Stimulated activated CD8-positive, alpha-beta memory T cell treated with anti-CD3 and anti-CD28 coated beads, Interleukin-15, amount 100 ng/mL, for 24 hours (primary cell): ENCODE measurements around the gene PLCD1.
A peak's percentile ranks its signal among the peaks of the same experiment; 100 is the strongest.
"Not testable (repeated sequence)": the region's sequence is repeated elsewhere in the genome, so short reads cannot be mapped to it uniquely, and the experiment has no call there.

Source experiments
- DNase-seq: peaks from one replicate; pipeline ENCODE4 v3.0.0-alpha.2; 2020; ENCODE audit warnings: low read depth

PLCD1 gene

DNA sequence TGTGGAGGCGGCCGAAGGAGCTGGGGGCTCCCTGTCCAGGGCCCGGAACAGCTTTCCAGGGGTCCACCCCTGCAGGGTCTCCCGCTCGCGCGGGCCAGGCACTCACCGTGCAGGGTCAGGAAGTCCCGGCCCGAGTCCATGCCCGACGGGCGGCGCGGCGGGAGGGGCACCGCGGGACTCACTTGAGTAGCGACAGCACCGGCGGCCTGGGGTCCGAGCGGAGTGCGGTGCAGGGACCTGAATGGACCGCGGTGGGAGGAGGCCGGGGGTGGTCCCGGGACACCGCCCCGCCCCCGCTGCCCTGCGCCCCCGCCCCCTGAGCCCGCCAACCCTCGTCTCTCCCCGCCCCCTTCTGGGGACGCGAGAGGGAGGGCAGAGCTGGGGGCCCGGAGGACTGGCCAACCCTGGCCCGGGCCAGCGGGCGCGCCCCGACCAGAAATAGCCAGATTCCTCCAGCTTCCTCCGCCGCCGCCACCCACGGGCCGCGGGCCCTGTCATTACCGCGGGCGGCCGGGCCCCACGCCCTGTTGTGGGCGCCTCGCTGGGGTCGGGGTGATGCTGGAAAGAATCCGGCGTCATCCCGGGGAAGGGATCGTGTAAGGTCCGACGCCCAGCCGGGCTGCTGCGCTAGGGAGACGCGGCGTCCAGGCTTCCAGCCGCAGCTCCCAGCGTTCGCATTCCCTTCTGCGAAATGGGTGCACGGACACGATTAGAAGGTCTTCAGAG is at the start of gene PLCD1:
Gene PLCD1 (minus strand): TSS at position 243 of the 726 bp plus-strand sequence. CDS start 103 bp downstream, at position 140.
- no peak for DNase-seq

DNA sequence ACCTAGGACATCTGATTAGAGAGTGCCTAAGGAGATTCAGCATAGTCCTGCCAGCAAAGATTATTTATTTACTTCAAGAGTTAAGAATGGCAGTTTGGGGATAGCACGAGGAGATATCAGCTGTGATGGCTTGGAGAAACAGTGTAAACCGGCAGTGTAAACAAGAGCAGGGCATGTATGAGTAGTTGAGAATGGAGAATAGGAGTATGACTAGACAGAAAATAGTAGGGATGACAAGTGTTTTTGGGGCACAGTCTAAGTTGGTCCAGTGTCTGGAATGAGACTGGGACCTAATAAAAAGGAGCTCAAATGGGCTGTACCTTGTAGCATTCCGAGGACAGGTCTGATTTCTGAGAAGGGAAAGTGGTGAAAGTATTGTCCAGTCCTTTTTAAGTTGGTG is 47.6 kb upstream of the PLCD1 start:
- not testable (repeated sequence) for DNase-seq

DNA sequence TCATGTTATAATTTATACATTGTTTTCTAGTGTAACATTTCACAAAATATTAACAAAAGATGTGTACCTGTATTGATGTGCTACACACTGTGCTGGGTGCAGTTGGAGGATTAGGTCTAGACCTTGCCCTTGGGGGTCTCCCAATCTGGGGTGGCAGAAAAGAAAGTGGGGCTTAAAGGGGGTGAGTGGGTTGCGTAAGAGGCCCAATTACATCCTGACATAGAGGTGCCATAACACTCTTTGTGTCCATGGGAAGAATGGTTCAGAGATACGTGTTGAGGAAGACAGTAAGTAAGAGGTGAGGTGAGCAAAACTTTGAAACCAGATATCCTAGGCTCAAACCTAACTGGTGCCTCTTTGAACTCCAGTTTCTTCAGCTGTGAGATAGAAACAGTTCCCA is 40.6 kb upstream of the PLCD1 start:
- DNase-seq: no peak

DNA sequence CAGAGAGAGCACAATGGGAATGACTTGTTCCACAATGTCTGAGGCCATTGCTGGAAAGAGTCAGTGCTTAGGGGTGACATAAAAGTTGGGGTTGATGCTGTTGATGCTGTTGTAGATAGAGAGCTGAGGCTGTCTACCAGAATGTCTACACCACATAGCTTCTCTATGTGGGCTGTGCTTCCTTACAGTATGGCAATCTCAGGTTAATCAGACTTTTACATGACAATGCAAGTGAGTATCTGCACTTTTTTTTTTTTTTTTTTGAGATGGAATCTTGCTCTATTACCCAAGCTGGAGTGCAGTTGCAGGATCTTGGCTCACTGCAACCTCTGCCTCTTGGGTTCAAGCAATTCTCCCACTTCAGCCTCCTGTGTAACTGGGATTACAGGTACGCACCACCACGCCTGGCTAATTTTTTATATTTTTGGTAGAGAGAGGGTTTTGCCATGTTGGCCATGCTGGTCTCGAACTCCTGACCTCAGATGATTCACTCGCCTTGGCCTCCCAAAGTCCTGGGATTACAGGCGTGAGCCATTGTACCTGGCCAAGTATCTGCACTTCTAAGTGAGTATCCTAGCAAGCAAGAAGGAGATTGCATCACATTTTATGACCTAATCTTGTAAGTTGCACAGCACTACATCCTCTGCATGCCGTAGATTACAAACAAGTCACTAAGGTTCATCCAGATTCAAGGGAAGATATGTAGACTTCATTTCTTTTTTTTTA is 38.2 kb upstream of the PLCD1 start:
- DNase-seq: no peak

DNA sequence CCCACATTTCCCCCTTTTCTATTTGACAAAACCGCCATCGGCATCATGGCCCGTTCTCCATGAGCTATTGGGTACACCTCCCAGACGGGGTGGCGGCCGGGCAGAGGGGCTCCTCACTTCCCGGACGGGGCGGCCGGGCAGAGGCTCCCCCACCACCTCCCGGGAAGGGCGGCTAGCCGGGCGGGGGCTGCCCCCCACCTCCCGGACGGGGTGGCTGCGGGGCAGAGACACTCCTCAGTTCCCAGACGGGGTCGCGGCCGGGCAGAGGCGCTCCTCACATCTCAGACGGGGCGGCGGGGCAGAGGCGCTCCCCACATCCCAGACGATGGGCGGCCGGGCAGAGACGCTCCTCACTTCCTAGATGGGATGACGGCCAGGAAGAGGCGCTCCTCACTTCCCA is 35.0 kb upstream of the PLCD1 start:
- not testable (repeated sequence) for DNase-seq

DNA sequence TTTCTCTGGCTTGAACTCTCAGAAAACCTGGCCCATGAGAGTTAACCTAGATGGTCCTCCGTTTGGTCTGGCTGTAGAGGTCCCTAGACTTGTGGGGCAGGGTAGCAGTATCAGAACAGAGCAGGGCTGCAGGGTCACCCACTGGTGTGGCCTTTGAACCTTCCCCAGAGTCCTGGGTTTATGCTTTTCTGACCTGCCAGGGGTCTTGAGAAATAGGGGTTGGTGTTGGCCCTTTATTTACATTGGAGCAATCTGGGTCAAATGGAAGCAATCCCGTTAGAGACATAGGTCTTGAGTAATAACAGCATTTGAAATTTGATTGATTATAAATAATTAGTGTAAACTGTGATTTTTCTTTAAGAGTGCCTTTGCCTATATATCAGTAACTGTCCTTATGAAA is 33.4 kb upstream of the PLCD1 start:
- DNase-seq: no peak

DNA sequence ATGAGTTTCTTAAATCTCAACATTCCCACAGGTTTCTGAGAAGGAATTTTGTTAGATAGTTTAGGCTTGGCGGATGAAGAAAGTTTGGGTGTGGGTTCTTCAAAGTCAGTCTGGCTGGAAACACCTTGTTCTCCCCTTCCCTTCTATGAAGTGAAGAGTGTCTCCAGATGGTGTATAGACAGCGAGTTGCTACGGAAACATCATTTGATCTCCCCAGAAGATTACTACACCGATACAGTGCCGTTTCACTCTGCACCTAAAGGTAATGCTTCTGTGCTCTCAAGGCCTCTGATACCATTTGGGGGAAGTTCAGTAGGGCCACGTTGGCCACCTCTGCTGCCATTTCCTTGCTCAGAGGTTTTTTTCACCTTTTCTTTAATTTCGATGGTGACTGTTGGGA is 30.1 kb upstream of the PLCD1 start:
- DNase-seq: no peak

DNA sequence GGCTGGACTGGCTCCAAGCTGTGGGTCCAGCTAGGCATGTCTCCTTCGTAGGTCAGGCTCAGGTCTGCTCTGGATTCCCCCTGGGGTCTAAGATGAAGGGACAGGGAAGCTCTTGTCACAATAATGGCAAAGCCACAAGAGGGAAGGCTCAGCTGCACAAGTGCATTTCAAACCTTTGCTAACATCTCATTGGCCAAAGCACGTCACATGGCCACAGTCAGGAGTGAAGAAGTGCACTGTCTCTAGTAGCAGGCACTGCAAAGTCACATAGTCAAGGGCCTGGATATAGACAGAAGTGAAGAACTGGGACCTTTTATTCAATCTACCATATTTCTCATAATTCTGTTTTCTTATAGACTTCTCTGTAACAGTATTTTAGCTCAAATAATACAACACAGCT is 29.7 kb upstream of the PLCD1 start:
- DNase-seq: no peak

DNA sequence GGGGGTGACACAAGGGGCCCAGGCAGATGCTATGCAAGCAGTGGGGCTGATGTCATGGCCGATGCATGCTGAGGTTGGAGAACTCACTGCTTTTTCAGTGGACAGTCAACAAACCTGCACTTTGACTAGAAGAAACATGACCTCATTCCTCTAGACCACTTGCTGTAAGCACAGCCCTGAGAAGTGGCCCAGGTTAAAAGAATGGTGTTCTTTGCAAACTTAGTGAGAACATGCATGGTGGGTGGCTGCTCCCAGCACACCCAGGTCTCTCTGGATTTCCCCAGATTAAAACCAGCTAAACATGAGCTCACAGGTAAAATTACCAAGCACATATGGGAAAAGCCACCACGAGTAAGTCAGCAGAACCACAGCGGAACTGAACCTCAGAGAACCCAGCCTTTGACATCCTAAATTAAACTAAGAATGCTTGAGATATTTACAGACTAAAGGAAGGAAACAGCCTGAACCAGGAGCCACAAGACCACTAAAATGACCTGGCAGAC is 25.1 kb upstream of the PLCD1 start:
- no peak for DNase-seq

DNA sequence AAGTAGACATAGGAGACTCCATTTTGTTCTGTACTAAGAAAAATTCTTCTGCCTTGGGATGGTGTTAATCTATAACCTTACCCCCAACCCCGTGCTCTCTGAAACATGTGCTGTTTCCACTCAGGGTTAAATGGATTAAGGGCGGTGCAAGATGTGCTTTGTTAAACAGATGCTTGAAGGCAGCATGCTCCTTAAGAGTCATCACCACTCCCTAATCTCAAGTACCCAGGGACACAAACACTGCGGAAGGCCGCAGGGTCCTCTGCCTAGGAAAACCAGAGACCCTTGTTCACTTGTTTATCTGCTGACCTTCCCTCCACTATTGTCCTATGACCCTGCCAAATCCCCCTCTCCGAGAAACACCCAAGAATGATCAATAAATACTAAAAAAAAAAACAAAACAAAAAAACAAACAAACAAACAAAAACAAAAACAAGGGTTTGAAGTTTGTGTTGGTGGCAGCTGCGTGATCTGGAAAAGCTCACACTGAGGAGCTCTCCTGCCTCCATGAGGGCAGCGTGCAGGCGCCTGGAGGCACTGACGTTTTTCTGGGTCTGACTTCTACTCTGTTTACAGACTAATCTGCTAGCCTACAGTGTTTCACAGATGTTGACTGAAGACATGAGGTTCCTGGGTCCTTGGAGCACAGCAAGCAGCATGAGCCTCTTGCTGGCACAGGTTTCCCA is 24.5 kb upstream of the PLCD1 start:
- not testable (repeated sequence) for DNase-seq

DNA sequence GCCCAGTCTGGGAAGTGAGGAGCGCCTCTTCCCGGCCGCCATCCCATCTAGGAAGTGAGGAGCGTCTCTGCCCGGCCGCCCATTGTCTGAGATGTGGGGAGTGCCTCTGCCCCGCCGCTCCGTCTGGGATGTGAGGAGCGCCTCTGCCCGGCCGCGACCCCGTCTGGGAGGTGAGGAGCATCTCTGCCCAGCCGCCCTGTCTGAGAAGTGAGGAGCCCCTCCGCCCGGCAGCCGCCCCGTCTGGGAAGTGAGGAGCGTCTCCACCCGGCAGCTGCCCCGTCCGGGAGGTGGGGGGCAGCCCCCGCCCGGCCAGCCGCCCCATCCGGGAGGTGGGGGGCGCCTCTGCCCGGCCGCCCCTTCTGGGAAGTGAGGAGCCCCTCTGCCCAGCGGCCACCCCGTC is 23.8 kb upstream of the PLCD1 start:
- not testable (repeated sequence) for DNase-seq

DNA sequence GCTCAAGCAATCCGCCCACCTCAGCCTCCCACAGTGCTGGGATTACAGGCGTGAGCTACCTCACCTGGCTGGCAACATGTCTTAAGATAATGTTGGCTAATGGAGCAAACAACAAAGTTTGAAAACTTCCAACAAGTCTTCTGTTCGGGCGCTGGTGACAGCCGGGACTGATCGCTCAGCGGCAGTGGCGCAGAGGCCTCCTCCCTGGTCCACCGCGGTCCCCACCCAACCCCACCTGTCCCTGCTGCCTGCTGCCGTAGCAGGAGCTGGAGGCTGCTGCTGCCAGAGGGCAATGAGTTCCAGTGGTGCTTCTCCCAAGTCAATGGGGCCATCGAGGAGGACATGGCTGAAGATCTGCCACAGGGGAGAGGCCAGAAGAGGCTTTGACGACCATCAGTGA is 21.7 kb upstream of the PLCD1 start:
- DNase-seq: no peak

DNA sequence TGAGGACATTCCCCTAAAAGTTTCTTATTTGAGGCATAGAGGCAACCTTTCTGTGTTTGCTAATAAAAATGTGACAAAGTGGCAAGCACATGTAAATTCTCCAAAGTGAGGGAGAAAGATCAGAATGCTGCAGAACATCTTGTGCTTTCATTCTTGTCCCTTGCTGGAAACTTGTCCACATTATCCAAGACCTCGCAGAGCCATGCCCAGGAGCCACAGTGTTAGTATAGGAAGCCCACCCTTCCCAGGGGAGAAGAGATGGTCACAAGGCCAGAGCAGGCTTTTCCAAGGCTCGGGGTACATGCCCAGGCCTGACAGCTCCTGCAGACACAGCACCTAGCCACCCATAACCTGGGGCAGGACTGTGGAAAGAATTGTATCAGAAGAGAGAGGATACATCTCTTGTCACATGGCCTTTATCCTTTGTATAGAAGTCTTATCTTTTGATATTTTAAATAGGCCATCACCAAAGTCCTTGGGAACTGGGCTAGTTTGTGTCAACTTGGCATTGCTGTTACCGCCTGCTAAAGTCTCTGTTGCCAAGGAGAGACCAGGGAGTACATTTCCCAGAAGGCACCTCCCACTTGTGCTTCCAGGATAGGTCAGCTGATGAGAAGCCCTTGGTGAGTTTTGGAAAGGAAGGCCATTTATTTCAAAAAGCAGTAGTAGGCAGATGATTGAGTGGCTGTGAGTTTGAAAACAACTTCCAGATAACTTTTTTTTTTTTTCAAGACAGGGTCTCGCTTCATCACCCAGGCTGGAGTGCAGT is 20.1 kb upstream of the PLCD1 start:
- DNase-seq: no peak

DNA sequence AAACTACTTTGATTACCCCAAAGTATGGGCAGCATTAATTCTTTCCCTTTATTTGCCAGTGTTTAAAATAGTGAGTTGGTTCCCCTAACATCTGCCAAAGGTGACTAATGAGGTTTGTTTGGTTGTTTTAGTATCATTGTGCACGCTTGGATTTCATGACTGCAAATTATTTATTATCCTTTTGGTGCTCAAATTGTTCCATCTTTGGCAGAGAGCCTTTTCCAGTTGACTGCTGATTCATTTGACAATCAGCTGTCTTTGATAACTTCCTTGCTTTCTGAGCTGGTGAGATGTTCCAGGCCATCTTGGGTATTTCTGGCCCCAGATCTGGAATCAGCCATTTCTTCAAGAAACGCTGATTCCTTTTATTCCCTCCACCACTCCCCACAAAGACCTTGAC is 18.5 kb upstream of the PLCD1 start:
- DNase-seq: no peak

DNA sequence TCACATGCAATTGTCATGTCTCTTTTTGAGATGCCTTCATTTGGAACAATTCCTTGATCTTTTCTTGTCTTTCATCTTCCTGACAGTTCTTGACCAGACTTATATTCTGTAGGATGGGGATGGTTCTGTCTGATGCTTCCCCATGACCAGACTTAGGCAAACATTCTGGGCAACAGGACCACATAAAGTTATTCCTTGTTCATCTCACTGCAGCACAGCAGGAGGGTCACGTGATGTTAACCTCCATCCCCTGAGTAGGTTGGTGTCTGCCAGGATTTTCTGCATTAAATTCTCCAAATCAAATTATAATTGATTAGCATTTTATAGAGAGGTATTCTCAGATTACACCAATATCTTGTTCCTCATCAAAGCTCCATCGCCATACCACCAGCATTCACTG is 17.4 kb upstream of the PLCD1 start:
- DNase-seq: no peak

DNA sequence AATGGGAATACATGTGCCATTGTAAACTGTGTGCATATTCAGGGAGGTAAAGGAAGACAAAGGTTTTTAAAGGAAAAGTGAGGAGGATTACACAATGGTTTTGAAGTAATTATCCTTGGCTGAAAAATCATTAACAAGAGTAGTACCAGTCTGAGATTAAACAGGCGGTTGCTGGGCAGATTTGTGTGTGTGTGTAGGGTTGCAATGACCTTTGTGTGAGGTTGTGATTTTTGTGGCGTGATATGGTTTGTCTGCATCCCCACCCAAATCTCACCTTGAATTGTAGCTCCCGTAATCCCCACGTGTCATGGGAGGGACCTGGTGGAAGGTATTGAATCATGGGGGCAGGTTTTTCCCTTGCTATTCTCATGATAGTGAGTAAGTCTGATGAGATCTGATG is 16.6 kb upstream of the PLCD1 start:
- DNase-seq: no peak

DNA sequence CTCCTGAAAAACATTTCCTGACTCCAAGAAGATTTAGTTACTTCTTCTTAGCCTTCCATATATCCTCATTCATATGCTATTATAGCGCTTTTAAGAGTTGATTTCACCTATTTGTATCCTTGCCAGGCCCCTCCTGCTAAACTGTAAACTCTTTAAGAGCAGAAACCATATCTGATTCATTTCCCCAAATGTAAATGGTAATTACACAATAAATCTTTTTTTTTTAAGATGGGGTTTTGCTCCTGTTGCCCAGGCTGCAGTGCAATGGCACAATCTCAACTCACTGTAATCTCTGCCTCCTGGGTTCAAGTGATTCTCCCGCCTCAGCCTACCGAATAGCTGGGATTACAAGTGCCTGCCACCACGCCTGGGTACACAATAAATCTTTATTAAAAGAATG is 14.0 kb upstream of the PLCD1 start:
- no peak for DNase-seq

DNA sequence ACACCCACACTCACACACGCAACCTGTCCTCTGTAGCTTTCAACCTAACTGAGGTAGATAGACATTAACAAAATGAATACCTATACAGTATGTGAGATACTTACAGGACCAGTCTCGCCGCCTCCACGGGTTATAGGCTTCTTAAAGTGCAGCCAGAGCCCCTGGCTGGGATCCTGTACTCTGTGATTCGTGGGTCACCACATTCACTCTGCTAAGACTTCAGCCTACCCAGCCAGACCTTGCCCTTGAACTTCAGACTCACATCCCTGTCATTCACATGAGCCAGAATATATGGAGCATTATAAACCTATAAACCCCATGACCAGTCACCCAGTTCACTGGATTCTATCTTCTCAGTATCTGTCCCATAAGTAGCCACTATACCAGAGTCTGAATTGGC is 11.0 kb upstream of the PLCD1 start:
- no peak for DNase-seq

DNA sequence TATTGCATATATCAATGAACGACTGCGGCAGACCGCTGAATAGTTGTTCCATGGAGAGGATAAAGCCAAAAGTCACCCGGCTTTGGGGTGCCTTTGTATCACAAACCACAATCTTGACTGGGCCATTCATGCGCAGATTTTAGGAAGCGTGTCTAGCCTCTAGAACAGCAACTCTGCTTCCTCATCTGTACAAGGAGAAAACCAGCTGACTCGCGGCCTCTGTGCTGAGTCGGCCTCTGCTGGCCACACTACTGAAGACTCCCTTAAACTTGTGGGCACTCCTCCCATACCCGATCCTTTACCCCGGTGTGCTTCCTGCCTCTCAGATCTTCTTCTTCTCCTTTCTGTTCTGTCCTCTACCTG is 10.4 kb upstream of the PLCD1 start:
- DNase-seq: no peak

DNA sequence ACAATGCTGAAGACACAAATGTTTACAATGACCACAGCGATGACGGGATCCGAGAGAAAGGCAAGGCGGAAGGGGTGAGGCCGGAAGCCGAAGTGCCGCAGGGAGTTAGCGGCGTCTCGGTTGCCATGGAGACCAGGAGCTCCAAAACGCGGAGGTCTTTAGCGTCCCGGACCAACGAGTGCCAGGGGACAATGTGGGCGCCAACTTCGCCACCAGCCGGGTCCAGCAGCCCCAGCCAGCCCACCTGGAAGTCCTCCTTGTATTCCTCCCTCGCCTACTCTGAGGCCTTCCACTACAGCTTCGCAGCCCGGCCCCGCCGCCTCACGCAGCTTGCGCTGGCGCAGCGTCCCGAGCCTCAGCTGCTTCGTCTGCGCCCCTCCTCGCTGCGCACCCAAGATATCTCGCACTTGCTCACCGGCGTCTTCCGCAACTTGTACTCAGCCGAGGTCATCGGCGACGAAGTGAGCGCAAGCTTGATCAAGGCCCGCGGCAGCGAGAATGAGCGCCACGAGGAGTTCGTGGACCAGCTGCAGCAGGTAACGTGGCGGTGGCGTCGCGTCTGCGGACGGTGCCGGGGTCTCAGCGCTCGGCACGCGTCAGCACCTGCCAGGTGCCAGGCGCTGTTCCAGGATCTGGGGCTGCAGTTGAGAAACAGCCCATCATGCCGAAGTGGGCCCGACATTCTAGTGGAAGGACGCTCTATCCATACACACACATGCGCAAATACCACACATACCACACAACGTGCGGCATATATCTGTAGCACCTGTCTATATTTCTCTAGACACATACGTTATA is 9.9 kb upstream of the PLCD1 start, which contains the start of gene DLEC1:
Gene DLEC1 (plus strand): TSS at position 108 of the 798 bp plus-strand sequence. CDS start 18 bp downstream, at position 126.
- DNase-seq: peak; percentile 37

DNA sequence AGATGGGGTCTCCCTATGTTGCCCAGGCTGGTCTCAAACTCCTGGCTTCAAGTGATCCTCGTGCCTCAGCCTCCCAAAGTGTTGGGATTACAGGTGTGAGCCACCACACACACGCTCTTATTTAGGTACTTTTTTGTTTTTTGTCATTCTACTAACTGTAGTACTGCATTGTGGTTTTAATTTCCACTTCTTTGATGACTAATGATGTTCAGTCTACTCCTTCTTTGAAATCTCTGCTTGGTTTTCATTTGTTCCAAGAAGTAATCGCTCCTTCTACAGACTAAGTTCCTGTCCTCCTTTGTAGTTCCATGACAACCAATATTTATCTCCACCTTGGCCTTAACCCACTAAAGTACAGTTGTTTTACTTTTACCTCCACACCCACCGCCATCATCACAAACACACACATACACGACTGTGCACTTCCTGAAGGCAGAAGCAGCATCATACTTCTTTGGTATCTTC is 9.0 kb upstream of the PLCD1 start:
- no peak for DNase-seq
